Spleen (tissue), 11 donors: ENCODE measurements around the gene CLEC6A. TPM values are rescaled to one million over a fixed set of nuclear protein-coding genes. Genes with fewer than 3 reads are reported as not detected.

Experiments
- DNase-seq: peaks from one replicate; pipeline ENCODE4 v3.0.0-alpha.2; 2020
- H3K27ac ChIP-seq, 8 donors: fragments of 200-600 bp; sonication (generic) in 7 of 8; 1 replicate in 4 of 8; 2 replicates in 4 of 8; pipeline versions ENCODE4 v1.5.0 to v1.8.0; 2016 to 2021; ENCODE audit warnings: inconsistent platforms in 4 of 8, mild to moderate bottlenecking in 4 of 8, moderate library complexity in 1 of 8
- H3K27me3 ChIP-seq, 7 donors: fragments of 200-600 bp; sonication (generic) in 6 of 7; replicated peaks in 1 of 7; 1 replicate in 4 of 7; 2 replicates in 3 of 7; pipeline versions ENCODE4 v1.5.0 to v1.8.0; 2016 to 2021; ENCODE audit warnings: inconsistent platforms in 3 of 7, mild to moderate bottlenecking in 1 of 7
- H3K36me3 ChIP-seq, 6 donors: fragments of 200-600 bp; sonication (generic) in 5 of 6; 1 replicate in 4 of 6; 2 replicates in 2 of 6; pipeline versions ENCODE4 v1.5.0 to v1.8.0; 2016 to 2021; ENCODE audit warnings: inconsistent platforms in 2 of 6
- H3K4me1 ChIP-seq, 6 donors: fragments of 200-600 bp; sonication (generic) in 5 of 6; 1 replicate in 3 of 6; 2 replicates in 3 of 6; pipeline versions ENCODE4 v1.5.0 to v1.8.0; 2016 to 2021; ENCODE audit warnings: inconsistent platforms in 3 of 6
- H3K4me3 ChIP-seq, 8 donors: fragments of 200-600 bp; sonication (generic) in 7 of 8; 1 replicate in 4 of 8; 2 replicates in 4 of 8; pipeline versions ENCODE4 v1.5.0 to v1.8.0; 2016 to 2021; ENCODE audit warnings: inconsistent platforms in 4 of 8, mild to moderate bottlenecking in 4 of 8, moderate library complexity in 2 of 8
- H3K9me3 ChIP-seq, 8 donors: fragments of 200-600 bp; sonication (generic) in 7 of 8; 1 replicate in 4 of 8; 2 replicates in 4 of 8; pipeline versions ENCODE4 v1.5.0 to v1.8.0; 2016 to 2021; ENCODE audit warnings: inconsistent platforms in 4 of 8
- POLR2A ChIP-seq, 3 donors: fragments of 450-650 bp; IDR thresholded peaks; one replicate each; pipeline ENCODE4 v1.5.1; 2017; ENCODE audit warnings: antibody characterized with exemption in 3 of 3, mild to moderate bottlenecking in 1 of 3
- POLR2AphosphoS5 ChIP-seq, 3 donors: sonication (generic); formaldehyde crosslinking; IDR thresholded peaks; one replicate each; pipeline ENCODE4 v1.5.1; 2017; ENCODE audit warnings: antibody characterized with exemption in 3 of 3
- WGBS, 5 donors: extraction: QIAGEN DNeasy Blood & Tissue Kit in 3 of 5; methylation state at CpG; one replicate each; pipeline versions ENCODE4 v1.1.5 to v1.1.7; 2013 to 2018; 5-methylcytosine and 5-hydroxymethylcytosine counted together
- intact Hi-C: fragments of 100-400 bp; cut with DNase I; formaldehyde crosslinking; loops from one replicate; pipeline ENCODE4 v1.15.0; 2023; ENCODE audit warnings: low total_unique reads
- polyA plus RNA-seq, 3 donors: library from polyadenylated mRNA; stranded (reverse); fragments of 200-250 nt; gene quantifications; one replicate each; pipeline ENCODE4 v1.2.1, GENCODE V29; 2013
- total RNA-seq, 7 donors: library from RNA; depleted of rRNA in 3 of 7; stranded (reverse); fragments of >200 nt in 3 of 7; fragmentation: NEBNext Ultra II Directional in 4 of 7; extraction: Animal tissue kit (Norgen Biotek cat#: 25700) in 4 of 7; gene quantifications; one replicate each; pipeline versions ENCODE4 v1.1.0 to v1.2.1, GENCODE V29; 2016 to 2021
- TF ChIP-seq, protein P1 (sequence below), 11 experiments: fragments of 200-600 bp in 7 of 11; fragments of 450-650 bp in 4 of 11; sonication (generic) in 4 of 11; IDR thresholded peaks in 8 of 11; conservative IDR thresholded peaks in 3 of 11; 1 replicate in 7 of 11; 2 replicates in 4 of 11; pipeline versions ENCODE4 v1.4.0 to v1.8.0; 2016 to 2021; ENCODE audit warnings: antibody characterized with exemption in 11 of 11, inconsistent platforms in 4 of 11, mild to moderate bottlenecking in 1 of 11
- donor health status: healthy with polysubstance abuse.
- donor health status: DM: no; HTN: no; CAD: no; lungs with moderate emphysema.
- donor health status: DM: no; HTN: no; CAD: no.
- donor health status: Bipolar disorder and iron deficiency.
- donor health status: healthy.
- donor health status: DM: no; HTN: no; CAD: no.
- donor health status: DM: yes; HTN: yes; CAD: no.

The CLEC6A gene
- total and polyA plus RNA-seq, 10 donors: 0.05 to 0.77 (median 0.20) TPM; not detected in 5

DNA sequence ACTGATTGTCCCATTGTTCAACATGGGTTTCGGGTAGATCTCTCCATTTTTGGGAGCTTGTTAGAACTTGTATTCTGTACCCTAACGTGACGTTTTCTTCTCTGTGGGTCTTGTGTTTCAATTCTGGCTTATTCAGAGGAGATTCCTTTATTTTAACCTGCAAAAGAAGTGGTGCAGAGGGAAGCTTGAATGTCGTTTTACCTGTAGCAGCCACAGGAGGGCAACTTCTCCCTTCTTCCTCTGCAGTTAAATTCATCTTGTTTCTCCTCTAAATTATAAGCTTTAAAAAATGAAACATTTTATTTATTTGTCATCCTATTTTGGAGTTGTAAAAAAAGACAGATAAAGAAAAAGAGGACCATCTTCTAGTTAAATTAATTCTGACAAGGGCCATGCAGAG is 43.9 kb downstream of the CLEC6A start:
- no peak overlapping the region for H3K4me3 ChIP-seq
- no peaks in the 10 kb centered on the region for H3K9me3 ChIP-seq
- TF ChIP-seq POLR2A (IDR thresholded peaks at IDR 0.05): no peak
- TF ChIP-seq, protein P1, sequence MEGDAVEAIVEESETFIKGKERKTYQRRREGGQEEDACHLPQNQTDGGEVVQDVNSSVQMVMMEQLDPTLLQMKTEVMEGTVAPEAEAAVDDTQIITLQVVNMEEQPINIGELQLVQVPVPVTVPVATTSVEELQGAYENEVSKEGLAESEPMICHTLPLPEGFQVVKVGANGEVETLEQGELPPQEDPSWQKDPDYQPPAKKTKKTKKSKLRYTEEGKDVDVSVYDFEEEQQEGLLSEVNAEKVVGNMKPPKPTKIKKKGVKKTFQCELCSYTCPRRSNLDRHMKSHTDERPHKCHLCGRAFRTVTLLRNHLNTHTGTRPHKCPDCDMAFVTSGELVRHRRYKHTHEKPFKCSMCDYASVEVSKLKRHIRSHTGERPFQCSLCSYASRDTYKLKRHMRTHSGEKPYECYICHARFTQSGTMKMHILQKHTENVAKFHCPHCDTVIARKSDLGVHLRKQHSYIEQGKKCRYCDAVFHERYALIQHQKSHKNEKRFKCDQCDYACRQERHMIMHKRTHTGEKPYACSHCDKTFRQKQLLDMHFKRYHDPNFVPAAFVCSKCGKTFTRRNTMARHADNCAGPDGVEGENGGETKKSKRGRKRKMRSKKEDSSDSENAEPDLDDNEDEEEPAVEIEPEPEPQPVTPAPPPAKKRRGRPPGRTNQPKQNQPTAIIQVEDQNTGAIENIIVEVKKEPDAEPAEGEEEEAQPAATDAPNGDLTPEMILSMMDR (IDR thresholded peaks at IDR 0.05 in 8 of 11, conservative IDR thresholded peaks at IDR 0.05 in 3 of 11): peak in 1 of 11 experiments; percentile 17
- H3K27ac ChIP-seq: no peak overlapping the region
- H3K36me3 ChIP-seq: no peaks in the 10 kb centered on the region
- H3K27me3 ChIP-seq: peaks cover 0 to 26% (median 0%) of the 10 kb centered on the region in 7 donors
- peaks cover 0 to 27% (median 0%) of the 10 kb centered on the region in 6 donors for H3K4me1 ChIP-seq
- DNase-seq: no peak
- 51 to 59% (median 57%) methylated on average over 4 of the region's 4 CpGs for WGBS, 5 donors
- intact Hi-C loops: no loop called here

DNA sequence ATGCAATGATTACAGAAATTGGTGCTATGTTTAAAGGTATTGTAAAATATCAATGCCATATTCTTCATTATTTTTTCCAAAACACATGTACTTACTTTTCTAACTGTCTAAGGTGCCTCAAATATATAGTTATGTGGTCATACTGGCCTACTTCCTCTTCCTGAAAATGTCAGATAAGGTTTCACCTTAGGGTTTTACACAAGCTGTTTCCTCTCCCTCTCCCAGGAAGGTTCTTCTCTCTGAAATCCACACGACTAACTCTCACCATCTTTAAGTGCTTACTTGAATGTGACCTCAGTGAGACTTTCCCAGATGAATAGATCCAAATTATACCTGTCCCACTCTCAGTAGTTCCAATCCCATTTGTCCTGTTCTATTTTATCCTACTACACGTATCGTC is 46.0 kb downstream of the CLEC6A start:
- Histone ChIP-seq H3K9me3 (no peaks in the 10 kb centered on the region), H3K27ac (peak overlapping the region in 5 of 8 donors; percentile 24 to 77 (median 44)), H3K27me3 (peaks cover 0 to 15% (median 0%) of the 10 kb centered on the region in 7 donors), H3K4me3 (no peak overlapping the region), H3K4me1 (peaks cover 0 to 27% (median 0%) of the 10 kb centered on the region in 6 donors), H3K36me3 (no peaks in the 10 kb centered on the region)
- intact Hi-C loops: no loop called here
- no peak for DNase-seq
- WGBS, 5 donors: 39 to 57% (median 46%) methylated on average over 3 of the region's 3 CpGs
- TF ChIP-seq POLR2A (IDR thresholded peaks at IDR 0.05) (no peak), POLR2AphosphoS5 (IDR thresholded peaks at IDR 0.05) (no peak)
- TF ChIP-seq, protein P1 (IDR thresholded peaks at IDR 0.05 in 8 of 11, conservative IDR thresholded peaks at IDR 0.05 in 3 of 11): no peak

DNA sequence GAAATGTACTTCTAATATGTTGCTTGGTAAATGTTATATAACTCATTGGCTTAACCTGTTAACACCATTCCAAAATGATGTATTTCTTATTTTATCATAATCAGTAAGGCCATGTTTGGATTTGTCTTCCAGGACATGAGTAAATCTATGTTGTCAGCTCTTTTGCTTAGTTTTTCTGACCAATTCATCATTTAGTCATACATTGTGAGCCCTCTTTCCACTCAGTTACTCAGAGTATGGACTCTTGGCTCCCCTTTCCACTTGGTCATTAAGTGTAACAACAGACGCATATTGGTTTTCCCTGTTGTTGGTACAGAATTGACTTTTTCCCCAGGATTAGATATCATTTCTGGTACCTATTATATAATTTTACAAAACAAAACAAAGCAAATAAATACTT is 48.6 kb downstream of the CLEC6A start:
- no peak overlapping the region for H3K27ac ChIP-seq
- H3K36me3 ChIP-seq: no peaks in the 10 kb centered on the region
- H3K4me1 ChIP-seq: peaks cover 0 to 36% (median 4%) of the 10 kb centered on the region in 6 donors
- TF ChIP-seq POLR2A (IDR thresholded peaks at IDR 0.05) (no peak), POLR2AphosphoS5 (IDR thresholded peaks at IDR 0.05) (no peak)
- TF ChIP-seq, protein P1 (IDR thresholded peaks at IDR 0.05 in 8 of 11, conservative IDR thresholded peaks at IDR 0.05 in 3 of 11): no peak
- DNase-seq: no peak
- peaks cover 0 to 16% (median 0%) of the 10 kb centered on the region in 7 donors for H3K27me3 ChIP-seq
- no peak overlapping the region for H3K4me3 ChIP-seq
- no peaks in the 10 kb centered on the region for H3K9me3 ChIP-seq
- WGBS, 5 donors: 94 to 100% (median 98%) methylated on average over 1 of the region's 1 CpG
- intact Hi-C loops: no loop called here

DNA sequence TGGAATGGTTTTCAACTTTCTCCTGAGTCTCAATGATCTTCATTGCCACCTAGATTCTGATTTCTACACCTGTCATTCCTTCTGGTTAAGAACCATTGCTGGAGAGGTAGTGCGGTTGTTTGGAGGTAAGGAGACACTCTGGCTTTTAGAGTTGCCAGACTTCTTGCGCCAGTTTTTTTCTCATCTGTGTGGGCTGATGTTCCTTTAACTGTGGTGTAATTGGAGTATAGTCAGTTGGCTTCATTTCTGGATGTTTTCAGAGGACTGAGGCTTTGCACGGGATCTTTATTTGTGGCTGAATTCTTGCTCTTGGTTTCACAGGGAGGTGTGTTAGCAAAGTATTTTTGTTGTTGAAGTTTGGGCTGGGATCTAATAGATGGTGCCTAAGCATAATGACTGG is 51.8 kb downstream of the CLEC6A start:
- 91 to 94% (median 92%) methylated on average over 3 of the region's 3 CpGs for WGBS, 5 donors
- no peak for DNase-seq
- Histone ChIP-seq H3K27ac (no peak overlapping the region), H3K27me3 (peaks cover 0 to 22% (median 0%) of the 10 kb centered on the region in 7 donors), H3K36me3 (no peaks in the 10 kb centered on the region), H3K4me1 (peaks cover 0 to 20% (median 2%) of the 10 kb centered on the region in 6 donors), H3K4me3 (no peak overlapping the region), H3K9me3 (no peaks in the 10 kb centered on the region)
- intact Hi-C loops: no loop called here
- TF ChIP-seq POLR2A (IDR thresholded peaks at IDR 0.05) (no peak), POLR2AphosphoS5 (IDR thresholded peaks at IDR 0.05) (no peak)
- TF ChIP-seq, protein P1 (IDR thresholded peaks at IDR 0.05 in 8 of 11, conservative IDR thresholded peaks at IDR 0.05 in 3 of 11): no peak
